Mesendoderm (in vitro differentiated cells): ENCODE measurements around the gene PRKCB.

Experiments
- DNase-seq: peaks from one replicate; pipeline ENCODE4 v3.0.0; 2013
- H2AK5ac ChIP-seq: 2 replicates; pipeline ENCODE4 v1.6.1; 2013; ENCODE audit warnings: low read length, inconsistent platforms
- H2BK120ac ChIP-seq: 2 replicates; pipeline ENCODE4 v1.6.1; 2013; ENCODE audit warnings: low read depth, mild to moderate bottlenecking, low read length, moderate library complexity, mixed read lengths
- H2BK15ac ChIP-seq: replicated peaks from 2 replicates; pipeline ENCODE4 v1.6.1; 2013; ENCODE audit warnings: low read depth, mild to moderate bottlenecking, moderate library complexity
- H2BK5ac ChIP-seq: 2 replicates; pipeline ENCODE4 v1.6.1; 2013; ENCODE audit warnings: low read length, inconsistent platforms
- H3K18ac ChIP-seq: 2 replicates; pipeline ENCODE4 v1.6.1; 2013; ENCODE audit warnings: mild to moderate bottlenecking, low read length, mixed read lengths
- H3K23ac ChIP-seq: one replicate; pipeline ENCODE4 v1.6.1; 2013; ENCODE audit warnings: low read length
- H3K27ac ChIP-seq: 2 replicates; pipeline ENCODE4 v1.5.1; 2013; ENCODE audit warnings: low read depth, mild to moderate bottlenecking, inconsistent platforms, low read length, moderate library complexity
- H3K27me3 ChIP-seq: 2 replicates; pipeline ENCODE4 v1.6.1; 2013; ENCODE audit warnings: low read length, control low read depth, mild to moderate bottlenecking, inconsistent platforms; ENCODE audit not compliant: insufficient read depth, poor library complexity
- H3K36me3 ChIP-seq: 2 replicates; pipeline ENCODE4 v1.6.1; 2013; ENCODE audit warnings: low read length, inconsistent platforms; ENCODE audit not compliant: control insufficient read depth, insufficient read depth
- H3K4ac ChIP-seq: one replicate; pipeline ENCODE4 v1.6.1; 2013; ENCODE audit warnings: low read depth, mild to moderate bottlenecking, low read length, moderate library complexity
- H3K4me1 ChIP-seq: 2 replicates; pipeline ENCODE4 v1.6.1; 2013; ENCODE audit warnings: low read depth, low read length, inconsistent platforms; ENCODE audit not compliant: control insufficient read depth
- H3K4me2 ChIP-seq: 2 replicates; pipeline ENCODE4 v1.6.1; 2013; ENCODE audit warnings: low read length
- H3K4me3 ChIP-seq: 2 replicates; pipeline ENCODE4 v1.5.1; 2013; ENCODE audit warnings: mild to moderate bottlenecking, low read length
- H3K56ac ChIP-seq: one replicate; pipeline ENCODE4 v1.6.1; 2013; ENCODE audit warnings: low read length
- H3K79me1 ChIP-seq: 2 replicates; pipeline ENCODE4 v1.6.1; 2013; ENCODE audit warnings: low read length, inconsistent platforms
- H3K79me2 ChIP-seq: 2 replicates; pipeline ENCODE4 v1.6.1; 2013; ENCODE audit warnings: mild to moderate bottlenecking, low read length; ENCODE audit not compliant: control insufficient read depth, insufficient read depth
- H3K9ac ChIP-seq: 2 replicates; pipeline ENCODE4 v1.6.1; 2013; ENCODE audit warnings: low read length, inconsistent platforms
- H4K5ac ChIP-seq: one replicate; pipeline ENCODE4 v1.6.1; 2013; ENCODE audit warnings: low read length
- H4K8ac ChIP-seq: one replicate; pipeline ENCODE4 v1.6.1; 2013; ENCODE audit warnings: low read depth, mild to moderate bottlenecking, control low read depth, low read length, moderate library complexity
- WGBS: extraction: QIAGEN DNeasy Blood & Tissue Kit; methylation state at CpG from one replicate; pipeline ENCODE4 v1.1.7; 2013; ENCODE audit warnings: low lambda C conversion rate, missing lambda C conversion rate; ENCODE audit not compliant: insufficient coverage; ENCODE audit errors: extremely low coverage; 5-methylcytosine and 5-hydroxymethylcytosine counted together

PRKCB gene

DNA sequence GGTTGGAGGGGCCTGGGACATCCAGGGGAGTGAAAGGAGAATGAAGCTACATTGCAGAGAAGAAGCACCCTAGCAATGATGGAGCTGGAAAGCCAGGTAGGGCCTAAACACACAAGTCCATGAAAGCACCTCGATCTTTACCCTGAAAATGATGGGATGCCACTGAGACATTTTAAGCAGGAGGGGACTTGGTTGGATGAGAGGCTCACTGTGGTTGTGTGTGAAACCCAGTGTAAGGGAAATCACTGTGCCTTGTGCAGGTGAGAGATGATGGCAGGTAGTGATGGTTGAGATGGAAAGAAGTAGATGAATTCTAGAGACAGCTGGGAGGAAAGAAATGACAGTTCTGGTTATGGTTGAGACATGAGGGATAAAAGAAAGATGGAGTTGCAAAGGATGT, 287.5 kb downstream of the PRKCB start:
- Histone ChIP-seq H2BK5ac (no peak overlapping the region), H2BK120ac (no peak overlapping the region), H3K4me2 (no peak overlapping the region), H3K4ac (no peak overlapping the region), H3K27ac (no peak overlapping the region), H3K18ac (no peak overlapping the region), H3K56ac (no peak overlapping the region), H2AK5ac (no peak overlapping the region), H3K4me1 (peaks cover 3% of the 10 kb centered on the region), H3K23ac (no peak overlapping the region), H2BK15ac (no peak overlapping the region), H3K27me3 (no peaks in the 10 kb centered on the region), H3K79me2 (no peaks in the 10 kb centered on the region), H3K4me3 (no peak overlapping the region), H3K9ac (no peak overlapping the region), H4K8ac (no peak overlapping the region), H4K5ac (no peak overlapping the region), H3K79me1 (no peaks in the 10 kb centered on the region), H3K36me3 (no peaks in the 10 kb centered on the region)
- DNase-seq: no peak
- no CpG with 5 or more reads among the region's 1 CpG for WGBS

DNA sequence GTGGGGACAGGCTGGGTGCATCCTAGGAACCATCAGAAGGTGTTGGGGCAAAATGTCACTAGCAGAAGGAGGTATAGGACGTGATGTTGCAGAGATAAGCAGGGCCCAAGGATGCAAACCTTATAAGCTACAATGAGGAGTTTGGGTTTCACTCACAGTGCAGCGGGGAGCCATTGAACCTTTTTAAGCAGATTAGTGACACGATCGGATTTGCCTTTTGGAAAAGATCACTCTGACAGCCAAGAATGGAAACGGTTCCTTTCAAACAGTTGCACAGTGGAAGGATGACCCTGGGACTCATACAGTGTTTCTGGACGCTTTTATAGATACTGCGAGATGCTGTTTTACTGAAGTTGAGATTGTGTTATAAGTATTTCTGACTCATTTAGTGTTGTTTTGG, 288.5 kb downstream of the PRKCB start:
- no peak overlapping the region for H2BK15ac ChIP-seq
- no peak overlapping the region for H3K4me2 ChIP-seq
- no peak overlapping the region for H3K18ac ChIP-seq
- no peak overlapping the region for H2BK120ac ChIP-seq
- H3K79me2 ChIP-seq: no peaks in the 10 kb centered on the region
- H3K27me3 ChIP-seq: no peaks in the 10 kb centered on the region
- peaks cover 3% of the 10 kb centered on the region for H3K4me1 ChIP-seq
- H3K4ac ChIP-seq: no peak overlapping the region
- DNase-seq: no peak
- H3K9ac ChIP-seq: no peak overlapping the region
- no peaks in the 10 kb centered on the region for H3K36me3 ChIP-seq
- WGBS: no CpG with 5 or more reads among the region's 7 CpGs
- no peak overlapping the region for H2AK5ac ChIP-seq
- no peak overlapping the region for H3K23ac ChIP-seq
- no peak overlapping the region for H3K4me3 ChIP-seq
- no peak overlapping the region for H4K5ac ChIP-seq
- no peak overlapping the region for H4K8ac ChIP-seq
- no peak overlapping the region for H2BK5ac ChIP-seq
- H3K27ac ChIP-seq: no peak overlapping the region
- no peaks in the 10 kb centered on the region for H3K79me1 ChIP-seq
- H3K56ac ChIP-seq: no peak overlapping the region

DNA sequence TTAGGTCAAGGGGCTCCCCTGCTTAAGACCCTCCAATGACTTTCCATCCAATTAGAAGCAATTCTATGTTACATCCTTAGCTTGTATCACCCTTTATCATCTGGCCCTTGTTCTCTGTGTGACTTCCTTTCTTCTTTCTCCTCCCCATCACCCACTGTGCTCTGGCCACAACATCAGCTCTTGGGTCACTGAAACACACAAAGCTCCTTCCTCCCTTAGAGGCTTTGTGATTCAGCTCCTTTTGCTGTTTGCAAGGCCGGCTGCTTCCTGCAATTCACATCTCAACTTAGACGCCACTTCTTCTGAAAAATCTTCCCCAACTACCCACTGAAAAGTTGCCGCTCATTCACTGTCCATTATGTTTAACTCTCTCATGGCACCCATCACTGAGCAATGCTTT, 289.4 kb downstream of the PRKCB start:
- no peaks in the 10 kb centered on the region for H3K79me1 ChIP-seq
- H2AK5ac ChIP-seq: no peak overlapping the region
- no peak overlapping the region for H4K5ac ChIP-seq
- no peak overlapping the region for H3K4me3 ChIP-seq
- H3K56ac ChIP-seq: peak overlapping the region; percentile 7
- no peak overlapping the region for H3K23ac ChIP-seq
- no peak overlapping the region for H2BK5ac ChIP-seq
- H3K9ac ChIP-seq: no peak overlapping the region
- no peak overlapping the region for H3K4ac ChIP-seq
- no peaks in the 10 kb centered on the region for H3K36me3 ChIP-seq
- no CpG with 5 or more reads among the region's 3 CpGs for WGBS
- H3K4me2 ChIP-seq: no peak overlapping the region
- no peak overlapping the region for H3K18ac ChIP-seq
- H2BK15ac ChIP-seq: no peak overlapping the region
- no peak for DNase-seq
- peaks cover 3% of the 10 kb centered on the region for H3K4me1 ChIP-seq
- H3K79me2 ChIP-seq: no peaks in the 10 kb centered on the region
- H3K27me3 ChIP-seq: no peaks in the 10 kb centered on the region
- no peak overlapping the region for H4K8ac ChIP-seq
- no peak overlapping the region for H2BK120ac ChIP-seq
- no peak overlapping the region for H3K27ac ChIP-seq

DNA sequence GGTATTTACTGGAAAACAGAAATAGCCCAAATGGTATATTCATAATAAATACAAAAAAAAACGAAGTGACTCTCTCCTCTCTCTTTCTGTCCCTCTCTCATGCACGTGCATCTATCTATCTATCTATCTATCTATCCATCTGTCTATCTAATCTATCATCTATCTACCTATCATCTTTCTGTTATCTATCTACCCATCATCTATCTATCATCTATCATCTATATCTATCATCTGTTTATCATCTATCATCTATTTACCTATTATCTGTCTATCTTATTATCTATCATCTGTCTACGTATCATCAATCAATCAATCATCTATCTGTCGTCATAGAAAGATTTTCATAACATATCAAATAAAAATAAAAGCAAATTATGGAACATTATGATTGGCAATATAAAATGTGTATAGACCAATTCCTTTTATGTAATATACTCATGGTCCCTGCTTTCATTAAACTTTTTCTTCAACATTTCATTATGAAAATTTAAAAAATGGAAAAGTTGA, 293.7 kb downstream of the PRKCB start:
- no peak overlapping the region for H4K5ac ChIP-seq
- WGBS: 100% methylated on average over 1 of the region's 4 CpGs

DNA sequence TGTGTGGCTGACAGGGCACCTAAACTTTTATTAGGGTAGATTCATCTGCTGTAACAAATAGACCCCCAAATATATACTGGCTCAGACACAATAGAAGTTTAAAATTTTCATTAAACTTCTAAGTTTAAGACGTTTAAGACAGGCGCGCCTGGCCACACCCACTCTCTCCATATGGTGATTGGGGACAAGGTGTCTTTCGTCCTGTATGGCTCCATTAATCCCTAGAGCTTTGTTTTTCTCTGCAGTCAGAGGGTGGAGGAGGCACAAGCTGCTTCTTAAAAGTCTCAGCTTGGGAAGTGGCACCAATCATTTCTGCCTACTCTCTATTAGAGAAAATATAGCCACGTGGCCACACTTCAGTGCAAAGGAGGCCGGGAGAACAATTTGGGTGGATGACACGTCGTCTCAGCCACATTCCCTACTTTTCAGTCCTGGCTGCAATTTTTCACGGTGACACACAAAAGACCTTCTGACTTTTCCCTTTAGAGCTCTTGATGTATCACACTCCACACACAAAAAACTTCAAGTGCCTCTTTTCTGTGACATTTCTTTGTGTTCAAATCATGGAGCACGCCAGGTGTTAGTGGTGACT, 294.8 kb downstream of the PRKCB start:
- Histone ChIP-seq H3K27me3 (no peaks in the 10 kb centered on the region), H3K4me2 (no peak overlapping the region), H2BK5ac (no peak overlapping the region), H3K79me1 (no peaks in the 10 kb centered on the region), H2AK5ac (no peak overlapping the region), H2BK120ac (no peak overlapping the region), H3K79me2 (no peaks in the 10 kb centered on the region), H3K4me1 (no peaks in the 10 kb centered on the region), H3K23ac (no peak overlapping the region), H2BK15ac (no peak overlapping the region), H3K9ac (no peak overlapping the region), H3K18ac (no peak overlapping the region), H3K4me3 (no peak overlapping the region), H3K27ac (no peak overlapping the region), H3K36me3 (no peaks in the 10 kb centered on the region), H4K5ac (no peak overlapping the region), H4K8ac (no peak overlapping the region), H3K4ac (no peak overlapping the region), H3K56ac (no peak overlapping the region)
- WGBS: no CpG with 5 or more reads among the region's 10 CpGs
- DNase-seq: no peak

More for the DNA sequence above, 293.7 kb downstream of the PRKCB start:
- H2AK5ac ChIP-seq: no peak overlapping the region
- no peak overlapping the region for H3K4ac ChIP-seq
- peaks cover 3% of the 10 kb centered on the region for H3K4me1 ChIP-seq
- H3K56ac ChIP-seq: no peak overlapping the region
- no peak overlapping the region for H3K18ac ChIP-seq
- H4K8ac ChIP-seq: no peak overlapping the region
- no peak for DNase-seq
- H3K79me1 ChIP-seq: no peaks in the 10 kb centered on the region
- no peaks in the 10 kb centered on the region for H3K79me2 ChIP-seq
- H3K4me2 ChIP-seq: no peak overlapping the region
- H3K9ac ChIP-seq: no peak overlapping the region
- no peak overlapping the region for H2BK5ac ChIP-seq
- no peak overlapping the region for H3K27ac ChIP-seq
- H3K27me3 ChIP-seq: no peaks in the 10 kb centered on the region
- no peaks in the 10 kb centered on the region for H3K36me3 ChIP-seq
- no peak overlapping the region for H3K23ac ChIP-seq
- no peak overlapping the region for H2BK120ac ChIP-seq
- no peak overlapping the region for H2BK15ac ChIP-seq
- H3K4me3 ChIP-seq: no peak overlapping the region

DNA sequence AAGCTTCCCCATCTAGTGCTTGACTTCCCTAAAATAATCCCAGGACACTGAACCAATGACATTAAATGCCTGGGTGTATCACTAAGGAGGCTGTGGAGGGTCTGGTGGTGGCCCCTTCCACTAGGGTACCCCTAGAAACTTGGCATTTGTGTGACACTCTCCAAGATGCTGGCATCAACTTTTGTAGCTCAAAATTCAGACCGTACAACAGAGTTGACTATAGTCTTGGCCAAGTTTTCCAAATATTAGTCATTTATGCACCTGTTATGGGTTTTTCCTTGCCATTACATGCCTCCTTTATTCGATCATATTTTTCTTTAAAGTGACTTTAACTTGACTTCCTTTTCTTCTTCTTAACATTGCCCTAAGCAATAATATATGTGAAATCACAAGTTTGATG, 295.5 kb downstream of the PRKCB start:
- no peaks in the 10 kb centered on the region for H3K36me3 ChIP-seq
- no CpG with 5 or more reads among the region's 2 CpGs for WGBS
- no peak overlapping the region for H2AK5ac ChIP-seq
- H3K4me3 ChIP-seq: no peak overlapping the region
- no peaks in the 10 kb centered on the region for H3K27me3 ChIP-seq
- no peak overlapping the region for H4K8ac ChIP-seq
- H3K27ac ChIP-seq: no peak overlapping the region
- H3K79me2 ChIP-seq: no peaks in the 10 kb centered on the region
- DNase-seq: no peak
- H2BK15ac ChIP-seq: no peak overlapping the region
- no peak overlapping the region for H3K9ac ChIP-seq
- H4K5ac ChIP-seq: no peak overlapping the region
- H2BK5ac ChIP-seq: no peak overlapping the region
- no peak overlapping the region for H3K23ac ChIP-seq
- H3K18ac ChIP-seq: no peak overlapping the region
- H3K56ac ChIP-seq: no peak overlapping the region
- H3K4me1 ChIP-seq: peaks cover 3% of the 10 kb centered on the region
- no peak overlapping the region for H3K4me2 ChIP-seq
- H2BK120ac ChIP-seq: no peak overlapping the region
- H3K4ac ChIP-seq: no peak overlapping the region
- no peaks in the 10 kb centered on the region for H3K79me1 ChIP-seq
